ENCODE results near the gene TRIM42.

GRCh38 chr3:140629357-140630137 is 48.3 kb upstream of the TRIM42 start:
- TF ChIP-seq, protein P1, sequence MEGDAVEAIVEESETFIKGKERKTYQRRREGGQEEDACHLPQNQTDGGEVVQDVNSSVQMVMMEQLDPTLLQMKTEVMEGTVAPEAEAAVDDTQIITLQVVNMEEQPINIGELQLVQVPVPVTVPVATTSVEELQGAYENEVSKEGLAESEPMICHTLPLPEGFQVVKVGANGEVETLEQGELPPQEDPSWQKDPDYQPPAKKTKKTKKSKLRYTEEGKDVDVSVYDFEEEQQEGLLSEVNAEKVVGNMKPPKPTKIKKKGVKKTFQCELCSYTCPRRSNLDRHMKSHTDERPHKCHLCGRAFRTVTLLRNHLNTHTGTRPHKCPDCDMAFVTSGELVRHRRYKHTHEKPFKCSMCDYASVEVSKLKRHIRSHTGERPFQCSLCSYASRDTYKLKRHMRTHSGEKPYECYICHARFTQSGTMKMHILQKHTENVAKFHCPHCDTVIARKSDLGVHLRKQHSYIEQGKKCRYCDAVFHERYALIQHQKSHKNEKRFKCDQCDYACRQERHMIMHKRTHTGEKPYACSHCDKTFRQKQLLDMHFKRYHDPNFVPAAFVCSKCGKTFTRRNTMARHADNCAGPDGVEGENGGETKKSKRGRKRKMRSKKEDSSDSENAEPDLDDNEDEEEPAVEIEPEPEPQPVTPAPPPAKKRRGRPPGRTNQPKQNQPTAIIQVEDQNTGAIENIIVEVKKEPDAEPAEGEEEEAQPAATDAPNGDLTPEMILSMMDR (conservative IDR thresholded peaks at IDR 0.05; ENCODE audit: low read depth, low read length): no peak
- TF ChIP-seq EZH2 (IDR thresholded peaks at IDR 0.05; ENCODE audit: borderline replicate concordance, low read depth, low read length, poor library complexity, severe bottlenecking): no peak

Measured in A673 (cell line).